ENCODE measurements around the gene WNT7A. TPM values are rescaled to one million over a fixed set of nuclear protein-coding genes. Genes with fewer than 3 reads are reported as not detected.

WNT7A gene
- polyA plus RNA-seq, 2 donors, result 0.09 to 0.37 TPM

GRCh38 chr3:13776253-13777050 is 103.4 kb downstream of the WNT7A start:
- 78 to 79% methylated on average over 4 of the region's 4 CpGs for WGBS, 2 donors
- H3K4me1 ChIP-seq (ENCODE audit: control insufficient read depth in 2 of 2, insufficient read depth in 2 of 2, low read length in 1 of 2), result no peaks in the 10 kb centered on the region
- no peaks in the 10 kb centered on the region for H3K9me3 ChIP-seq (ENCODE audit: control insufficient read depth in 2 of 2, insufficient read depth in 1 of 2, low read depth in 1 of 2, low read length in 1 of 2)
- H3K27me3 ChIP-seq (ENCODE audit: control insufficient read depth in 1 of 2, insufficient read depth in 2 of 2, low read length in 2 of 2), result no peaks in the 10 kb centered on the region
- H3K36me3 ChIP-seq (ENCODE audit: control insufficient read depth in 2 of 2, insufficient read depth in 2 of 2, low read length in 1 of 2), result no peaks in the 10 kb centered on the region
- H3K4me3 ChIP-seq (ENCODE audit: low read depth in 1 of 2, low read length in 2 of 2), result no peak overlapping the region
- H3K27ac ChIP-seq (ENCODE audit: low read depth in 2 of 2, low read length in 1 of 2), result no peak overlapping the region

- Histone ChIP-seq H3K36me3 (ENCODE audit: control insufficient read depth in 2 of 2, insufficient read depth in 2 of 2, low read length in 1 of 2) (no peaks in the 10 kb centered on the region), H3K4me1 (ENCODE audit: control insufficient read depth in 2 of 2, insufficient read depth in 2 of 2, low read length in 1 of 2) (no peaks in the 10 kb centered on the region), H3K27me3 (ENCODE audit: control insufficient read depth in 1 of 2, insufficient read depth in 2 of 2, low read length in 2 of 2) (no peaks in the 10 kb centered on the region), H3K9me3 (ENCODE audit: control insufficient read depth in 2 of 2, insufficient read depth in 1 of 2, low read depth in 1 of 2, low read length in 1 of 2) (no peaks in the 10 kb centered on the region), H3K4me3 (ENCODE audit: low read depth in 1 of 2, low read length in 2 of 2) (no peak overlapping the region), H3K27ac (ENCODE audit: low read depth in 2 of 2, low read length in 1 of 2) (no peak overlapping the region)
- WGBS, 2 donors, result 88 to 93% methylated on average over 18 of the region's 18 CpGs
These were observed 106.8 kb downstream of the WNT7A start for GRCh38 chr3:13772885-13773745.

GRCh38 chr3:13772321-13772745 is 107.5 kb downstream of the WNT7A start:
- H3K27me3 ChIP-seq (ENCODE audit: control insufficient read depth in 1 of 2, insufficient read depth in 2 of 2, low read length in 2 of 2), result no peaks in the 10 kb centered on the region
- 78 to 83% methylated on average over 7 of the region's 7 CpGs for WGBS, 2 donors
- H3K9me3 ChIP-seq (ENCODE audit: control insufficient read depth in 2 of 2, insufficient read depth in 1 of 2, low read depth in 1 of 2, low read length in 1 of 2), result no peaks in the 10 kb centered on the region
- no peaks in the 10 kb centered on the region for H3K36me3 ChIP-seq (ENCODE audit: control insufficient read depth in 2 of 2, insufficient read depth in 2 of 2, low read length in 1 of 2)
- no peak overlapping the region for H3K27ac ChIP-seq (ENCODE audit: low read depth in 2 of 2, low read length in 1 of 2)
- no peak overlapping the region for H3K4me3 ChIP-seq (ENCODE audit: low read depth in 1 of 2, low read length in 2 of 2)
- H3K4me1 ChIP-seq (ENCODE audit: control insufficient read depth in 2 of 2, insufficient read depth in 2 of 2, low read length in 1 of 2), result no peaks in the 10 kb centered on the region

GRCh38 chr3:13771496-13771895 is 108.4 kb downstream of the WNT7A start:
- no peaks in the 10 kb centered on the region for H3K36me3 ChIP-seq (ENCODE audit: control insufficient read depth in 2 of 2, insufficient read depth in 2 of 2, low read length in 1 of 2)
- 75 to 80% methylated on average over 9 of the region's 9 CpGs for WGBS, 2 donors
- H3K4me1 ChIP-seq (ENCODE audit: control insufficient read depth in 2 of 2, insufficient read depth in 2 of 2, low read length in 1 of 2), result no peaks in the 10 kb centered on the region
- no peak overlapping the region for H3K4me3 ChIP-seq (ENCODE audit: low read depth in 1 of 2, low read length in 2 of 2)
- no peaks in the 10 kb centered on the region for H3K9me3 ChIP-seq (ENCODE audit: control insufficient read depth in 2 of 2, insufficient read depth in 1 of 2, low read depth in 1 of 2, low read length in 1 of 2)
- no peak overlapping the region for H3K27ac ChIP-seq (ENCODE audit: low read depth in 2 of 2, low read length in 1 of 2)
- H3K27me3 ChIP-seq (ENCODE audit: control insufficient read depth in 1 of 2, insufficient read depth in 2 of 2, low read length in 2 of 2), result no peaks in the 10 kb centered on the region

- no peaks in the 10 kb centered on the region for H3K4me1 ChIP-seq (ENCODE audit: control insufficient read depth in 2 of 2, insufficient read depth in 2 of 2, low read length in 1 of 2)
- H3K27ac ChIP-seq (ENCODE audit: low read depth in 2 of 2, low read length in 1 of 2), result no peak overlapping the region
- H3K9me3 ChIP-seq (ENCODE audit: control insufficient read depth in 2 of 2, insufficient read depth in 1 of 2, low read depth in 1 of 2, low read length in 1 of 2), result no peaks in the 10 kb centered on the region
- no peaks in the 10 kb centered on the region for H3K36me3 ChIP-seq (ENCODE audit: control insufficient read depth in 2 of 2, insufficient read depth in 2 of 2, low read length in 1 of 2)
- H3K4me3 ChIP-seq (ENCODE audit: low read depth in 1 of 2, low read length in 2 of 2), result no peak overlapping the region
- WGBS, 2 donors, result 71 to 72% methylated on average over 9 of the region's 9 CpGs
- H3K27me3 ChIP-seq (ENCODE audit: control insufficient read depth in 1 of 2, insufficient read depth in 2 of 2, low read length in 2 of 2), result no peaks in the 10 kb centered on the region
These were observed 109.4 kb downstream of the WNT7A start for GRCh38 chr3:13770170-13771169.

- Histone ChIP-seq H3K4me3 (ENCODE audit: low read depth in 1 of 2, low read length in 2 of 2) (no peak overlapping the region), H3K4me1 (ENCODE audit: control insufficient read depth in 2 of 2, insufficient read depth in 2 of 2, low read length in 1 of 2) (no peaks in the 10 kb centered on the region), H3K36me3 (ENCODE audit: control insufficient read depth in 2 of 2, insufficient read depth in 2 of 2, low read length in 1 of 2) (no peaks in the 10 kb centered on the region), H3K9me3 (ENCODE audit: control insufficient read depth in 2 of 2, insufficient read depth in 1 of 2, low read depth in 1 of 2, low read length in 1 of 2) (no peaks in the 10 kb centered on the region), H3K27me3 (ENCODE audit: control insufficient read depth in 1 of 2, insufficient read depth in 2 of 2, low read length in 2 of 2) (no peaks in the 10 kb centered on the region), H3K27ac (ENCODE audit: low read depth in 2 of 2, low read length in 1 of 2) (no peak overlapping the region)
- 88 to 91% methylated on average over 8 of the region's 8 CpGs for WGBS, 2 donors
These were observed 110.4 kb downstream of the WNT7A start for GRCh38 chr3:13769422-13769821.

GRCh38 chr3:13768453-13768852 is 111.4 kb downstream of the WNT7A start:
- 69 to 76% methylated on average over 11 of the region's 11 CpGs for WGBS, 2 donors
- H3K9me3 ChIP-seq (ENCODE audit: control insufficient read depth in 2 of 2, insufficient read depth in 1 of 2, low read depth in 1 of 2, low read length in 1 of 2), result no peaks in the 10 kb centered on the region
- H3K27me3 ChIP-seq (ENCODE audit: control insufficient read depth in 1 of 2, insufficient read depth in 2 of 2, low read length in 2 of 2), result no peaks in the 10 kb centered on the region

GRCh38 chr3:13767896-13768295 is 112.0 kb downstream of the WNT7A start:
- H3K4me1 ChIP-seq (ENCODE audit: control insufficient read depth in 2 of 2, insufficient read depth in 2 of 2, low read length in 1 of 2), result no peaks in the 10 kb centered on the region
- WGBS, 2 donors, result 61 to 64% methylated on average over 4 of the region's 4 CpGs
- no peak overlapping the region for H3K4me3 ChIP-seq (ENCODE audit: low read depth in 1 of 2, low read length in 2 of 2)

More at GRCh38 chr3:13768453-13768852, 111.4 kb downstream of the WNT7A start:
- Histone ChIP-seq H3K27ac (ENCODE audit: low read depth in 2 of 2, low read length in 1 of 2) (no peak overlapping the region), H3K36me3 (ENCODE audit: control insufficient read depth in 2 of 2, insufficient read depth in 2 of 2, low read length in 1 of 2) (no peaks in the 10 kb centered on the region), H3K4me1 (ENCODE audit: control insufficient read depth in 2 of 2, insufficient read depth in 2 of 2, low read length in 1 of 2) (no peaks in the 10 kb centered on the region), H3K4me3 (ENCODE audit: low read depth in 1 of 2, low read length in 2 of 2) (no peak overlapping the region)

GRCh38 chr3:13767030-13767429 is 112.8 kb downstream of the WNT7A start:
- Histone ChIP-seq H3K4me3 (ENCODE audit: low read depth in 1 of 2, low read length in 2 of 2) (no peak overlapping the region), H3K9me3 (ENCODE audit: control insufficient read depth in 2 of 2, insufficient read depth in 1 of 2, low read depth in 1 of 2, low read length in 1 of 2) (peaks cover 0 to 3% of the 10 kb centered on the region in 2 donors), H3K27me3 (ENCODE audit: control insufficient read depth in 1 of 2, insufficient read depth in 2 of 2, low read length in 2 of 2) (no peaks in the 10 kb centered on the region), H3K27ac (ENCODE audit: low read depth in 2 of 2, low read length in 1 of 2) (no peak overlapping the region), H3K4me1 (ENCODE audit: control insufficient read depth in 2 of 2, insufficient read depth in 2 of 2, low read length in 1 of 2) (no peaks in the 10 kb centered on the region), H3K36me3 (ENCODE audit: control insufficient read depth in 2 of 2, insufficient read depth in 2 of 2, low read length in 1 of 2) (no peaks in the 10 kb centered on the region)
- 70 to 79% methylated on average over 6 of the region's 6 CpGs for WGBS, 2 donors

More at GRCh38 chr3:13767896-13768295, 112.0 kb downstream of the WNT7A start:
- no peak overlapping the region for H3K27ac ChIP-seq (ENCODE audit: low read depth in 2 of 2, low read length in 1 of 2)
- peaks cover 0 to 1% of the 10 kb centered on the region in 2 donors for H3K9me3 ChIP-seq (ENCODE audit: control insufficient read depth in 2 of 2, insufficient read depth in 1 of 2, low read depth in 1 of 2, low read length in 1 of 2)
- no peaks in the 10 kb centered on the region for H3K27me3 ChIP-seq (ENCODE audit: control insufficient read depth in 1 of 2, insufficient read depth in 2 of 2, low read length in 2 of 2)
- H3K36me3 ChIP-seq (ENCODE audit: control insufficient read depth in 2 of 2, insufficient read depth in 2 of 2, low read length in 1 of 2), result no peaks in the 10 kb centered on the region
